ENCODE measurements around the gene MEGF9. TPM values are rescaled to one million over a fixed set of nuclear protein-coding genes. Genes with fewer than 3 reads are reported as not detected.
"Not testable (repeated sequence)": the region's sequence is repeated elsewhere in the genome, so short reads cannot be mapped to it uniquely, and the experiment has no call there.

MEGF9 gene
- total and polyA plus RNA-seq, 2 of the 13 experiments (the other 11 are each of a cell fraction or from before 2014, with no cell fraction given): 3.1 to 3.3 TPM

DNA sequence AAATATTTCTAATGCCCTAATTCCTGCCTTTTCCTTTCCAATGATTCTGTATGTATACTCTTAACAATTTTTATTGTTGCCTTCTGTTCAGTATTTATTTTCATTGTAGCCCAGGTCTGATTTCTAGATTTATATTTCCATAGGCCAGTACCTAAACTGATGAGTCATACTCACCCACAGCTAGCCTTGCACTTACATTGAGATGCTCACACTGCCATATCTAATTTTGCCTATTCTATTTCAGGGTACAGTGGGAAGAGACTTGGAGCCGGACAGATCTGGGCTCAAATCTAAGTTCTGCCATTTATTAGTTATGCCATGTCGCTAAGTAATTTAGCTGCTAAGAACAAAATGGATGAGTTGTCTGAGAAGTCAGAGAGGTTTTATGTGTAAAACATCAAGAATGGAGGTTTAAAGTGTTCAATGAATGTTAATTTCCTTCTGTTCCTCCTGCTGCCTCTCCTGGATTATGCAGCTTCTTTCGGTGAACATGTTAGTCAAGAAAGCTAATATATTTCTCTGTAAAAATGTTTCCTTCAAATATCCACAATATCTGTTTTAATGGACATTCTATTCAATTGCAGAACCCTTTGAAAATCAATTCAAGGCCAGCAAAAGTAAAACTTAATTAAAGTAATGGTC lies 72.0 kb downstream of the MEGF9 start:
- no peaks in the 10 kb centered on the region; a peak in 1 of 5 replicates for H3K27me3 ChIP-seq (ENCODE audit: control insufficient read depth in 1 of 2, insufficient read depth in 2 of 2, low read length in 2 of 2)
- TF ChIP-seq FLYWCH1 (CRISPR knock-in tag; IDR thresholded peaks at IDR 0.05) (no peak), MAFF (IDR thresholded peaks at IDR 0.05; ENCODE audit: low read depth, low read length) (0 out of 2 replicates have a peak, but pooled peaks have one; percentile 4), MAFK (conservative IDR thresholded peaks at IDR 0.05 in 1 of 2, IDR thresholded peaks at IDR 0.05 in 1 of 2; ENCODE audit: low read length in 2 of 2) (0 out of 4 replicates have a peak, but pooled peaks of 1 of the 2 experiments have one; percentile 15), NFE2L2 (IDR thresholded peaks at IDR 0.05; ENCODE audit: low read length) (peak; percentile 78), POLR2A (IDR thresholded peaks at IDR 0.05; ENCODE audit: insufficient read depth in 1 of 2, low read depth in 2 of 2, low read length in 2 of 2) (no peak)
- H3K4me3 ChIP-seq (replicated peaks in 1 of 3; ENCODE audit: insufficient read depth in 1 of 3, low read depth in 2 of 3, low read length in 3 of 3): no peak overlapping the region
- in situ Hi-C loops (cut with HindIII; ENCODE audit: extremely low pct_ligation_motif_present, low pct_unique_long_range_greater_than_20kb) (no loop called here), intact Hi-C loops (cut with micrococcal nuclease; ENCODE audit: unreplicated experiment) (no loop called here)
- H3K4me1 ChIP-seq (ENCODE audit: insufficient read depth, low read length): peaks cover 48% of the 10 kb centered on the region
- no peak overlapping the region for H3K27ac ChIP-seq (ENCODE audit: extremely low read length, insufficient read depth, low read length)
- H3K9ac ChIP-seq (ENCODE audit: insufficient read depth, low read depth, low read length): no peak overlapping the region
- 98% methylated on average over 3 of the region's 3 CpGs for WGBS (ENCODE audit: low lambda C conversion rate)
- no peak overlapping the region for H2AFZ ChIP-seq (ENCODE audit: low read length)
- H3K36me3 ChIP-seq (replicated peaks in 1 of 2; ENCODE audit: control insufficient read depth in 1 of 2, insufficient read depth in 2 of 2, low read length in 2 of 2): no peaks in the 10 kb centered on the region
- H4K20me1 ChIP-seq (ENCODE audit: insufficient read depth, low read length): no peaks in the 10 kb centered on the region
- no peak for DNase-seq (ENCODE audit: low spot score)
- POLR2A ChIA-PET: no interaction called here
- FAIRE-seq: no peak
- H3K4me2 ChIP-seq (ENCODE audit: low read depth, low read length): no peak overlapping the region
- BruUV-seq (replicated peaks): no TSS peak
- no peak for ATAC-seq
- H3K79me2 ChIP-seq (ENCODE audit: insufficient read depth, low read length): no peaks in the 10 kb centered on the region
- H3K9me3 ChIP-seq (ENCODE audit: low read length): no peaks in the 10 kb centered on the region
- CTCF ChIA-PET (ENCODE audit: low intra/inter-chr PET ratio, low total read pairs): no interaction called here

DNA sequence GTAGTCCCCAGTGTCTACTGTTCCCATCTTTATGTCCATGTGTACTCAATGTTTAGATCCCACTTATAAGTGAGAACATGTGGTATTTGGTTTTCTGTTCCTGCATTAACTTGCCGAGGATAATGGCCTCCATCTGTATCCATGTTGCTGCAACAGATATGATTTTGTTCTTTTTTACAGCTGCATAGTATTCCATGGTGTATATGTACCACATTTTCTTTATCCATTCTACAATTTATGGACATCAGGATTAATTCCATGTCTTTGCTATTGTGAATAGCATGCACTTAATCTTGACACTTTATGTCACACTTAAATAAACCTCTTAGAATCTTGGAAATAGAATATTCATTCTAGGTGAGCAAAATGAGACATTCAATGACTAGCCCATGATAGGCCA lies 73.4 kb downstream of the MEGF9 start:
- TF ChIP-seq ZNF260 (CRISPR knock-in tag; IDR thresholded peaks at IDR 0.05; ENCODE audit: borderline replicate concordance, low read depth): 0 out of 2 replicates have a peak, but pooled peaks have one; percentile 52
- ATAC-seq; FAIRE-seq; H3K27ac ChIP-seq (ENCODE audit: extremely low read length, insufficient read depth, low read length); H3K36me3 ChIP-seq (replicated peaks in 1 of 2; ENCODE audit: control insufficient read depth in 1 of 2, insufficient read depth in 2 of 2, low read length in 2 of 2); H4K20me1 ChIP-seq (ENCODE audit: insufficient read depth, low read length); CTCF ChIA-PET (ENCODE audit: low intra/inter-chr PET ratio, low total read pairs); H3K4me2 ChIP-seq (ENCODE audit: low read depth, low read length); H3K9me3 ChIP-seq (ENCODE audit: low read length); H3K27me3 ChIP-seq (ENCODE audit: control insufficient read depth in 1 of 2, insufficient read depth in 2 of 2, low read length in 2 of 2); BruUV-seq (replicated peaks); in situ Hi-C loops (cut with HindIII; ENCODE audit: extremely low pct_ligation_motif_present, low pct_unique_long_range_greater_than_20kb); intact Hi-C loops (cut with micrococcal nuclease; ENCODE audit: unreplicated experiment); H3K4me3 ChIP-seq (replicated peaks in 1 of 3; ENCODE audit: insufficient read depth in 1 of 3, low read depth in 2 of 3, low read length in 3 of 3); H3K79me2 ChIP-seq (ENCODE audit: insufficient read depth, low read length); POLR2A ChIA-PET; H2AFZ ChIP-seq (ENCODE audit: low read length); H3K9ac ChIP-seq (ENCODE audit: insufficient read depth, low read depth, low read length); DNase-seq (ENCODE audit: low spot score): not testable (repeated sequence)
- H3K4me1 ChIP-seq (ENCODE audit: insufficient read depth, low read length): peaks cover 44% of the 10 kb centered on the region
- 100% methylated on average over 1 of the region's 1 CpG for WGBS (ENCODE audit: low lambda C conversion rate)
